Panc1 (cell line): ENCODE results near the gene PDE6A.

Experiments
- POLR2AphosphoS5 ChIP-seq: IDR thresholded peaks from 2 replicates; pipeline ENCODE4 v1.6.1; 2012; ENCODE audit warnings: mild to moderate bottlenecking, low read depth, low read length, moderate library complexity
- SIN3A ChIP-seq: IDR thresholded peaks from 2 replicates; pipeline ENCODE4 v1.6.1; 2012; ENCODE audit warnings: low read depth, mild to moderate bottlenecking, low read length, moderate library complexity, borderline replicate concordance; ENCODE audit not compliant: insufficient read depth
- TCF7L2 ChIP-seq: IDR thresholded peaks from 2 replicates; pipeline ENCODE4 v1.6.1; 2011; ENCODE audit warnings: mild to moderate bottlenecking, low read depth, low read length, inconsistent platforms
- TF ChIP-seq, protein P1 (sequence below): fragments of 450-650 bp; IDR thresholded peaks from 2 replicates; pipeline ENCODE4 v1.5.1; 2017; ENCODE audit warnings: mild to moderate bottlenecking
- TF ChIP-seq, protein P2 (sequence below), 2 experiments: IDR thresholded peaks; 2 replicates each; pipeline ENCODE4 v1.6.1; 2011 to 2012; ENCODE audit warnings: low read depth in 2 of 2, control low read depth in 1 of 2, low read length in 1 of 2, mild to moderate bottlenecking in 1 of 2, moderate library complexity in 1 of 2; ENCODE audit not compliant: insufficient read depth in 1 of 2

DNA sequence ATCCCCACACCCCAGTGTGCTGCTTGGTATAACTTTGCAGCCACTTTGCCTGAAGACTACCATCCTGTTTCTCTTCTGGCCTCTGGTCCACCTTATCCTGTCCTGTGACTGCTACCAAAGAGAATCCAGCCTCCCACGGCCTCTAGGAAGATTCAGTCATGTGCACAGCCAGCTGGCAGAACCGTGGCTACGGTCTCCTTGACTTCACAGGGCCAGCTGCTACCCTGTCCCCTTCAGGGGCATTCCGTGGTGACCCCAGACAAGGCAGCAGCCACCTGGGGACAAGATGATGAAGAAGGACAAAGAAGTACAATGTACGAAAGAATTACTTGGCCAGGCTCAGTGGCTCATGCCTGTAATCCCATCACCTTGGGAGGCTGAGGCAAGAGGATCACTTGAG is 98.6 kb downstream of the PDE6A start:
- TF ChIP-seq, protein P1, sequence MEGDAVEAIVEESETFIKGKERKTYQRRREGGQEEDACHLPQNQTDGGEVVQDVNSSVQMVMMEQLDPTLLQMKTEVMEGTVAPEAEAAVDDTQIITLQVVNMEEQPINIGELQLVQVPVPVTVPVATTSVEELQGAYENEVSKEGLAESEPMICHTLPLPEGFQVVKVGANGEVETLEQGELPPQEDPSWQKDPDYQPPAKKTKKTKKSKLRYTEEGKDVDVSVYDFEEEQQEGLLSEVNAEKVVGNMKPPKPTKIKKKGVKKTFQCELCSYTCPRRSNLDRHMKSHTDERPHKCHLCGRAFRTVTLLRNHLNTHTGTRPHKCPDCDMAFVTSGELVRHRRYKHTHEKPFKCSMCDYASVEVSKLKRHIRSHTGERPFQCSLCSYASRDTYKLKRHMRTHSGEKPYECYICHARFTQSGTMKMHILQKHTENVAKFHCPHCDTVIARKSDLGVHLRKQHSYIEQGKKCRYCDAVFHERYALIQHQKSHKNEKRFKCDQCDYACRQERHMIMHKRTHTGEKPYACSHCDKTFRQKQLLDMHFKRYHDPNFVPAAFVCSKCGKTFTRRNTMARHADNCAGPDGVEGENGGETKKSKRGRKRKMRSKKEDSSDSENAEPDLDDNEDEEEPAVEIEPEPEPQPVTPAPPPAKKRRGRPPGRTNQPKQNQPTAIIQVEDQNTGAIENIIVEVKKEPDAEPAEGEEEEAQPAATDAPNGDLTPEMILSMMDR: no peak
- TF ChIP-seq, protein P2, sequence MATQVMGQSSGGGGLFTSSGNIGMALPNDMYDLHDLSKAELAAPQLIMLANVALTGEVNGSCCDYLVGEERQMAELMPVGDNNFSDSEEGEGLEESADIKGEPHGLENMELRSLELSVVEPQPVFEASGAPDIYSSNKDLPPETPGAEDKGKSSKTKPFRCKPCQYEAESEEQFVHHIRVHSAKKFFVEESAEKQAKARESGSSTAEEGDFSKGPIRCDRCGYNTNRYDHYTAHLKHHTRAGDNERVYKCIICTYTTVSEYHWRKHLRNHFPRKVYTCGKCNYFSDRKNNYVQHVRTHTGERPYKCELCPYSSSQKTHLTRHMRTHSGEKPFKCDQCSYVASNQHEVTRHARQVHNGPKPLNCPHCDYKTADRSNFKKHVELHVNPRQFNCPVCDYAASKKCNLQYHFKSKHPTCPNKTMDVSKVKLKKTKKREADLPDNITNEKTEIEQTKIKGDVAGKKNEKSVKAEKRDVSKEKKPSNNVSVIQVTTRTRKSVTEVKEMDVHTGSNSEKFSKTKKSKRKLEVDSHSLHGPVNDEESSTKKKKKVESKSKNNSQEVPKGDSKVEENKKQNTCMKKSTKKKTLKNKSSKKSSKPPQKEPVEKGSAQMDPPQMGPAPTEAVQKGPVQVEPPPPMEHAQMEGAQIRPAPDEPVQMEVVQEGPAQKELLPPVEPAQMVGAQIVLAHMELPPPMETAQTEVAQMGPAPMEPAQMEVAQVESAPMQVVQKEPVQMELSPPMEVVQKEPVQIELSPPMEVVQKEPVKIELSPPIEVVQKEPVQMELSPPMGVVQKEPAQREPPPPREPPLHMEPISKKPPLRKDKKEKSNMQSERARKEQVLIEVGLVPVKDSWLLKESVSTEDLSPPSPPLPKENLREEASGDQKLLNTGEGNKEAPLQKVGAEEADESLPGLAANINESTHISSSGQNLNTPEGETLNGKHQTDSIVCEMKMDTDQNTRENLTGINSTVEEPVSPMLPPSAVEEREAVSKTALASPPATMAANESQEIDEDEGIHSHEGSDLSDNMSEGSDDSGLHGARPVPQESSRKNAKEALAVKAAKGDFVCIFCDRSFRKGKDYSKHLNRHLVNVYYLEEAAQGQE (IDR thresholded peaks at IDR 0.05; ENCODE audit: insufficient read depth in 1 of 2, low read depth in 2 of 2, low read length in 1 of 2): no peak
- no peak for TF ChIP-seq SIN3A
- no peak for TF ChIP-seq TCF7L2
- no peak for TF ChIP-seq POLR2AphosphoS5
